ENCODE measurements around the gene DGCR2.

- TF ChIP-seq CTCF (IDR thresholded peaks at IDR 0.05) = no peak
- TF ChIP-seq EZH2 (IDR thresholded peaks at IDR 0.05) = no peak
- TF ChIP-seq EZH2phosphoT487 (IDR thresholded peaks at IDR 0.05) = no peak
Observed at GRCh38 chr22:19126309-19127273, 4.4 kb upstream of the DGCR2 start.
